HG03045 (cell line): ENCODE measurements around the gene DPP4.
"Not testable (repeated sequence)": the region's sequence is repeated elsewhere in the genome, so short reads cannot be mapped to it uniquely, and the experiment has no call there.

ENCODE experiments used
- ATAC-seq: cut with Tn5 transposase; IDR thresholded peaks from one replicate; pipeline ENCODE4 v1.9.1; 2021; ENCODE audit warnings: mild to moderate bottlenecking, moderate library complexity; ENCODE audit not compliant: unreplicated experiment

Gene DPP4

GRCh38 chr2:161994761-161995520 lies 79.1 kb downstream of the DPP4 start:
- ATAC-seq, result no peak

GRCh38 chr2:161992531-161992930 lies 81.5 kb downstream of the DPP4 start:
- ATAC-seq, result peak; percentile 66

- no peak for ATAC-seq
Observed at GRCh38 chr2:161991991-161992390, 82.0 kb downstream of the DPP4 start.

- no peak for ATAC-seq
Observed at GRCh38 chr2:161990741-161991140, 83.3 kb downstream of the DPP4 start.

- ATAC-seq, result no peak
Observed at GRCh38 chr2:161990036-161990435, 84.0 kb downstream of the DPP4 start.

GRCh38 chr2:161988589-161988988 lies 85.4 kb downstream of the DPP4 start:
- ATAC-seq, result no peak

- ATAC-seq, result no peak
Observed at GRCh38 chr2:161987311-161987710, 86.7 kb downstream of the DPP4 start.

GRCh38 chr2:161983866-161984265 lies 90.1 kb downstream of the DPP4 start:
- no peak for ATAC-seq

- no peak for ATAC-seq
Observed at GRCh38 chr2:161983331-161983651, 90.7 kb downstream of the DPP4 start.

- ATAC-seq, result no peak
Observed at GRCh38 chr2:161982548-161983330, 91.3 kb downstream of the DPP4 start.

GRCh38 chr2:161981679-161982250 lies 92.2 kb downstream of the DPP4 start:
- no peak for ATAC-seq

GRCh38 chr2:161980976-161981375 lies 93.0 kb downstream of the DPP4 start:
- ATAC-seq, result no peak

GRCh38 chr2:161979490-161979889 lies 94.5 kb downstream of the DPP4 start:
- ATAC-seq, result no peak

- not testable (repeated sequence) for ATAC-seq
Observed at GRCh38 chr2:161977926-161978325, 96.1 kb downstream of the DPP4 start.

GRCh38 chr2:161976917-161977316 lies 97.1 kb downstream of the DPP4 start:
- no peak for ATAC-seq

GRCh38 chr2:161976295-161976694 lies 97.7 kb downstream of the DPP4 start:
- ATAC-seq, result no peak

- ATAC-seq, result no peak
Observed at GRCh38 chr2:161975813-161976160, 98.2 kb downstream of the DPP4 start.

- ATAC-seq, result no peak
Observed at GRCh38 chr2:161975062-161975812, 98.8 kb downstream of the DPP4 start.

- no peak for ATAC-seq
Observed at GRCh38 chr2:161974461-161974860, 99.6 kb downstream of the DPP4 start.

GRCh38 chr2:161972866-161973265 lies 101.1 kb downstream of the DPP4 start:
- no peak for ATAC-seq

GRCh38 chr2:161972232-161972631 lies 101.8 kb downstream of the DPP4 start:
- ATAC-seq, result no peak
